CD4-positive, alpha-beta T cell treated with Interleukin-17A for 1 hour (primary cell): ENCODE results near the gene GRK6.
A peak's percentile ranks its signal among the peaks of the same experiment; 100 is the strongest.

Experiments
- DNase-seq: peaks from one replicate; pipeline ENCODE4 v3.0.0-alpha.2; 2020

GRK6 gene

GRCh38 chr5:177440990-177441780 is 14.7 kb downstream of the GRK6 start:
- DNase-seq = no peak

- DNase-seq = no peak
These were observed 15.8 kb downstream of the GRK6 start for GRCh38 chr5:177442066-177442826.

DNA sequence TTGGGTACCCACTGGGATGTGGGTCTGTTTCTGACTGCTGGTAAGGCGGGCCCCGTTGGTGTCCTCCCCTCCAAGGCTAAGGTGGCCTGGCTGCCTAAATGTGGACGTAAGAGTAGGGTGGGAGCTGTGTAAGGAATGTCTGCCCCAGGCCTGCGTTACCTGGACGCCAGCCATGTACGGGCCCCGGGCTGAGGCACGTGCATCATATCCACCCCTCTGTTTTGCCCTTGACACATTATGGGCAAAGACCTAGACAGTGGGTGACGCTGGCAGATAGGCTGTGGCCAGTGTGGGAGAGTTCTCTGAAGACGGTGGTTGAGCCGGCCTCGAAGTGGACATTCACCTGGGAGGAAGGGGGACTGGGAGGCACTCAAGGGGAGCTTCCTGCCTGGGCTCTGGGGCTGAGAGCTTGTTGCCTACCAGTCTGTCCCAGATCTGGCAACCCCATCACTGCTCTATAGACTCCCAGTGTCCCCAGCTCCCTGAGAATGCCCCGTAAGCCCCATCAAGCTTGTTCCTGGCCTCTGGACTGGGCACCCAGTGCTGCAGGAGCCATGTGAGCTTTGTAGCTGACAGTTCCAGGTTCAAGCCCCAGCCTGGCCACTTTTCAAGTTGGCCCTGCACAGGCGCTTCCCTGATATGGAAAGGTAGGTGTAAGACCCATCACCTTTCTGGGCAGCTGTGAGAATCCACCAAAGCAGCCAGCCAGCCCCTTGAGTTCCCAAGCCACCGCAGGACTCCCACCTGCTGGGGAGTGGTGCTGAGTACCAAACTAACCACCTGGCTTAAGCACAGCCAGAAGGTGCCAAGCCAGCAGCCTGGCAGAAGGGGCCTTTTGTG is 16.9 kb downstream of the GRK6 start:
- DNase-seq = no peak

DNA sequence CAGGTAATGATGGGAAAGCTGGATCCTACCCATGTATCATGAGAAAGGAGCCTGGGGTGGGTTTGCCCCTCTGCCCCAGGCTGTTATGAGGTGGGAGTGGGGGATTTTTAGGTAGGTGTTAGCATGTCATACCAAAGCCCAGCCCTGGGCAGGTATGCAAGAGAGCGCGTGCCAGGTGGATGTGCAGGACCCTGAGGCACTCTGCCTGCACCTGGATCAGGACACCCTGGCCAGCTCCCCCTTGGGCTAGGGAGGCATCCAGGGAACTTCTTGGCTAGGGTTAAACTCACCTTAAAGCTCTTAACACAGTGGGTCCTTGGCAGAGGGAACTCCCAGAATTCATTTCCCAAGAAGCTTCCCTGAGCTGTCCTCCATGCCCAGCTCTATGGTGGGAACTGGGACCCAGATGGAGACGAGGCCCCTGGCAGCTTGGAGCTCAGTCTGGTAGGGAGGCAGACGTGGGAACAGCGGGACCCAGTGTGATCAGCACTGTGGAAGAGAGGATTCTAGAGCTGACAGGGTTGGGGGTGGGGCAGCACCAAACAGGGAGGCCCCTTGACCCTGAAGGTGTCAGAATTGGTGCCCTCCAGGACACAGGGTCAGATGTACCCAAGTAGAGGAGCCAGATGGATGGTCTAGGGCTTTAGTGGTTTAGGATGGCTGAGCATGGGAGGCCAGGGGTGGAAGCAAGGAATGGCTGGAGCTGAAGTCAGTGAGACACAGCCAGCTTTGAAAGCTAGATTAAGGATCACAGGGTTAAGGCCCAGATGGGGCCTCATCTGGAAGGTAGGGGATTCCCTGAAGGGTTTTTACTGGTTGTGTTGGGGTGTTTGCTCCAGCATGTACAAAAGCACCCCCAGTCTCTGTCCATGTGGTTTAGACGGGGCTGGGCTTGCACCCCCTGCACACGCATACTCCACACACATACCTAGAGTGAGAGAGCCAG is 17.9 kb downstream of the GRK6 start:
- peak; percentile 67 for DNase-seq

DNA sequence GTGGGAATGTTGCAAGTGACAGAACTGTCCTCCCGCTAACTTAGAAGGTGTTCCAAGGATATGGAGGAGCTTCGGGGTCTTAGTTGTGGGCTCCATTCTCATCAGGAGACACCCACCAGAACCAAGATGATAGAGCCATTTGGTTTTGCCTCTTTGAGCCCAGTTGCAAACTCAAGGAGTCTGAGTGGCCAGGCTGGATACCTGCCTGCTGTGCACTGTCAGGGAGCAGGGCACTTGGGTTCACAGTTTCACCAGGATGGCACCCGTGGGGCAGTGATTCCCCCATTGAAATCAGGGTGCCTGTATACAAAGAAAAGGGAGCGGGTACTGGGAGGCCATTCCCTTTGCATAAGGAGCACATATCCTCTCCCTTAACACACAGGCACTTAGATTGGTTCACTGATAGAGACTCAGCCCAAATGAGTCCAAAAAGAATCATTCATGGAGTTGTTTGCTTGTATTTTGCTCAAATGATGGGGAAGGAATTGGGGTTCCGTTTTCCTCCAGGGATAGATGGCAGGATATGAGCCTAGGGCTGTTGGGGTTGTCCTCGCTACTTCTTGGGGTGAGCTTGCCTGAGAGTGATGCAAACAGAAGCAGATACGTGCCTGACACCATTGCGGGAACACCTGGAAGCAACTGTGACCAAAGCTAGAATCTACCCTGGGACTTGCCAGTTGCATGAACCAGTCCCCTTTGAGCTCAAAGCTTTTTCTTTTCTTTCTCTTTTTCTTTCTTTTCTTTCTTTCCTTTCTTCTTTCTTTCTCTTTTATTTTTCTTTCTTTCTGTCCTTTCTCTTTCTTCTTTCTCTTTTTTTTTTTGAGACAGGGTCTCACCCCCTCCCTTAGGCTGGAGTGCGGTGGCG is 18.8 kb downstream of the GRK6 start:
- DNase-seq = peak; percentile 59

GRCh38 chr5:177445917-177446199 is 19.4 kb downstream of the GRK6 start:
- DNase-seq = peak; percentile 35

- peak; percentile 80 for DNase-seq
These were observed 20.0 kb downstream of the GRK6 start, which contains the start of gene PRR7 for GRCh38 chr5:177446200-177447065. TSS of gene PRR7 (plus strand) at chr5:177446814. CDS start at chr5:177455068, 8,254 bp downstream.

GRCh38 chr5:177447066-177447610 is 20.7 kb downstream of the GRK6 start:
- DNase-seq = peak; percentile 88

DNA sequence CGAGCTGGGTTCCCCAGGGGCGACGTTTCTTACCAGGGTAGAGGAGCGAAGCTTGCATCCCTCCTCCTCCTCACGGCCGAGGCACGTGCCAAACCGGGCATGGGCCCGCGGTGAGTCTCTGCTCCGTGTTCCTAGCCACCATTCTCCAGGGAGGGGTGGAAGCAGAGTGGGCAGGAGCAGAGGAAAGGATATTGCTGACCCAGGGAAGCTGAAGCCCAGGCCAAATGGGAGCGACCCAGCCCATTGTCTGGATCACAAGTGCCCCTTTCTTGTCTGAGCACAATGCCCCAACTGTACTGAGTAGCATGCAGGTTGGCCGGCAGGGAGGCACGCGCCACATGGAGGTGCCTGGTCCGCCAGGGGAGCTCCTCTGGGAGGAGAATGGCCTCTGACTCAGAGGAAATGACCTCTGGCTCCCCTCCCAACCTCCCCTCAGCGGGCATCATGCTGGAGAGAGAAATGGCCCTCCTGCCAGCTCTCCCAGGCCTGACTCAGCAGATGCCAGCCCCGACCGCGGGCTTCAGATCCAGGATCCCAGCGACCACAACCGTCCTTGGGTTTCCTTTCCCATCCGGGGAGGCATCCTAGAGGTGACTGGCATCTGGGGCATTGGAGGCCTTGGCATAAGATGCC is 21.3 kb downstream of the GRK6 start:
- DNase-seq = peak; percentile 32

- DNase-seq = no peak
These were observed 21.9 kb downstream of the GRK6 start for GRCh38 chr5:177448244-177448950.

DNA sequence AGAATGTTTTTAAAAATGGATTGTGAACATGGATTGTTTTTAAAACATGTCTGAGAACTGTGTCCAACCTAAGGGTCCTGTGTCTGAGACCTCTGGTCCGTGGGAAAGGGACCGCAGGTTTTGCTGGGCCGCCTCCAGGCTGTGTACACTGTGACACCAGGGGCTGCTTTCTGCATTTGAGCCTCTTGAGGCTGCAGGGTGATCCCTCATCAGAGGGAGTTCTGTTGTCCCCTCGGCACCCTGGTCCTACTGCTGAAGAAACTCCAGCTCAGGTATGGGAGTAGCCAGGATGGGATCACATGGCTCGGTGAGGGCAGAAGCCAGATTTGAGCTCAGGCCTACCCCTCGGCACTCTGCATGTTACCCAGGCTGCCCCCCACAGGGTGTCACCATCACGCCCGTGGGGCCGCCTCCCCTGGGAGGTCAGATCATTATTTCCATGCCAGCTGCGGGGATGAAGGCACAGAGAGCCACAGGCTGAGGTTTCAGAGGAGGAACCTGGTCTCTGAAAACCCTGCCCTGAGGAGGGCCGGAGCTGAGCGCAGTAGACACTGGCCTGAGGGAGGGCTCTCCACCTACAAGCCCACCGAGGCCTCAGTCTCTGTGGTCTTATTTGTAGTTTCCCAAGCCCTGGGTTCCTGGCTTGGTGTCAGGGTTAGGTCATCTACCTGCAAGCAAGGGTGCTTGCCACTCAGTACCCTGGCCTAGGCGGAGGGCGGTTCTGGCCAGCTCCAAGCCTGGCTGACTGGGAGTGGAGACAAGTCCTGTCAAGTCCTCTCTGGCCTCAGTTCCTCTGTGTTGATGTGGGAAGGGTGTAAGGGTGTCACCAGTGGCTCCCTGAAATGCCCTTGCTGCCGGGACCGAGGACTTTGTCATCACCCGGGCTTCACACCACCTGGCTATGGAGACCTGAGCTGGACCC is 22.9 kb downstream of the GRK6 start:
- no peak for DNase-seq

- no peak for DNase-seq
These were observed 24.4 kb downstream of the GRK6 start for GRCh38 chr5:177450667-177451424.

DNA sequence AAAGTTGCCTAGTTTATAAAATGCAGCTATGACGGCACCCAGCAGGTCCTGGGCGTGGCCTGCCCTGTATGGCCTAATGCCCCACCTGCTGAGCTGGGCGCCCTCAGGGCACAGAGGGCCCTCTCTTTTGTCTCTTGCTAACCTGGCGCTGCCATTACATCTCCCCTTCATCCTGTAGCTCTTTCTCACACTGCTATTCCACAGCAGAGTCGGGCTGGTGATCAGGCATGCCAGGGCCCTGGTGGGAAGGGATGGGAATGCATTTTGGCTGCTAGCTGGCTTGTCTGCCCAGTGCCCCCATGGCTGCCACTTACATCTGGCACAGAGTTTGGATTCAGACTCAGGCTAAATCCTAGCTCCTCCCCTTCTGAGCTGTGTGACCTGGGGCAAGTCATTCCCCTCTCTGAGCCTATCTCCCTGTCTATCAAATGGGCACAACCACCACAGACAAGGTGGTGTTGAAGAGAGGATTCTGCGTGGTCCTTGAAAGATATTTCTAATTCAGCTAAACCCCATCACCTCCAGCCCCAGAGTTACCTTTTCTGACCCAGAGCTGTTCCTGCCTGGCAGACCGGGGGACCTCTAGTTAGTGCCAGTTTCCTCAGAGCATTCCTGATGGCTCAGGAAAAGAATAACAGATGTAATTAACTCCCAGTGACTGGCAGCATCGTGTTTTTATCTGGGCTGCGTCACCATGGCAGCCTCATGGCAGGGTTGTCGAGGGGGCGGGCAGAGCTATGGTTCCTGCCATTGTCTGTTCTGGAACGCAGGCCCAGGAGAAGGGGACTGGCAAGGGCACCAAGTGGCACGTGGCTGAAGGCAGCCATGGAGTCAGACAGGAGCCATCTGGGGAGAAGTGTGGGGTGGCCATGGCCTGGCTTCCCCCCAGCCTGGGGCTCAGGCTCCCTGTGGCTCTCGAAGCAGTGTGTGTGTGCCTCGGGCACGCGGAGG is 26.5 kb downstream of the GRK6 start:
- DNase-seq = no peak

DNA sequence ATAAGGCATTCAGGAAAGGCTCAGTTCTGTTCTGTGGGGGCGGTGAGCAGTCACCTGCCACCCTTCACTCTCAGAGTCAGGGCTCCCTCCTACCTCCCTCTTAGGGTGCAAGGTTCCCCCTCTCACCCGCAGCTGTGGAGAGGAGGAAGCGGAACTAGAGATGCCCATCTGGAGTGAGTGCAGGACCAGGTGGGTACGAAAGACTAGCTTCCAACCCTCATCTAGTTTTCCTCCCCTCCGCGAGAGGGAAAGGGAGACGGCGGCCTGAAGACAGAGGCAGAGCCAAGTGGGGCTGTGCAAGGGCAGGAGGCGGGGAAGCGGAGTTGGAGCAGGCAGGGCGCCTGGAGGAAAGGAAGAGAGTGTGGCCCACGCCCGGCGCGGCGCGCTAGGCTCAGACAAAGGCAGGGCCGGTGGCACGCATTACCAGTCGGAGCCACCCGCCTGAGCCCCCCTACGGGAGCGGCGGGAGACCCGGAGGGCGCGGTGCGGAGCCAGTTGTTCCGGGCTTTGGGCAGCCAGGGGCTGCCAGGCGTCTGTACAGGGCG is 27.4 kb downstream of the GRK6 start:
- no peak for DNase-seq

DNA sequence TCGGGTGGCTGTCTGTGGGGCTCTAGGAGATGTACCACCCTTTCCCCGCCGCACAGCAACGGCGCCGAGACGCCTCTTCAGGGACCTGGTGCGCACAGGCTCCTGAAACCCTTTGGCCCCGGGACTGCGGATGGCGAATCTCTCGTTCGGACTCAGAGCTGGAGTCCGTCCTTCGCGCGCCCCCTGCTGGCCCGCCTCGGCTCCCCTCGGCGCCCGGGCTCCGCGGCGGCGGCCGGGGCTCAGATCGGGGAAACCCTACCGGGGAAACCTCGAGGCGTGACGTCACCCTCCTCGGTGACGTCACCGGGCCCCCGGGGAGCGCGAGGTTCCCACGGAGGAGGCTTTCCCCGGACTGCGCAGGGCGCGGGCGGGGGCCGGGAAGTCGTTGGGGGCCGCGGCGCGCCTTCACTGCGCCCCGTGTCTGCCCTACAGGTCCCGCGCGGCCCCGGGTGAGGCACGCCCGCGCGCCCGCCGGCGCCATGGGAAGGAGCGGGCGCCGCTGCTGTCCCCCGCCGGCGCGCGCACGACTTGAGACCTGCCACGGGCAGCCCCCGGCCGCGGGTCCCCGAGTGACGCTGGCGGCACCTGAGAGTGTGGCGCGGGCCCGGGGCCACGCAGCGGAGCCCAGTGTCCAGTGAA is 28.0 kb downstream of the GRK6 start:
- DNase-seq = peak; percentile 96
